ACC112 (cell line): Measurements from ENCODE around the gene PMM1.
A peak's percentile ranks its signal among the peaks of the same experiment; 100 is the strongest.
"Not testable (repeated sequence)": the region's sequence is repeated elsewhere in the genome, so short reads cannot be mapped to it uniquely, and the experiment has no call there.

Source experiments
- H2AFZ ChIP-seq: fragments of 200-600 bp; sonication (generic); one replicate; pipeline ENCODE4 v1.6.0; 2017; ENCODE audit warnings: antibody characterized with exemption, low read length; ENCODE audit not compliant: unreplicated experiment
- H3K27ac ChIP-seq: fragments of 200-600 bp; sonication (generic); 2 replicates; pipeline ENCODE4 v1.5.1; 2014; ENCODE audit warnings: low read depth, mild to moderate bottlenecking, antibody characterized with exemption, low read length, moderate library complexity
- H3K27me3 ChIP-seq: fragments of 200-600 bp; sonication (generic); 2 replicates; pipeline ENCODE4 v1.6.1; 2014; ENCODE audit warnings: mild to moderate bottlenecking, antibody characterized with exemption, low read length, moderate library complexity, mixed read lengths; ENCODE audit not compliant: insufficient read depth
- H3K36me3 ChIP-seq: fragments of 200-600 bp; sonication (generic); 2 replicates; pipeline ENCODE4 v1.6.1; 2016; ENCODE audit warnings: mild to moderate bottlenecking, antibody characterized with exemption, low read length, moderate library complexity, mixed read lengths; ENCODE audit not compliant: insufficient read depth
- H3K4me1 ChIP-seq: fragments of 200-600 bp; sonication (generic); one replicate; pipeline ENCODE4 v1.6.1; 2016; ENCODE audit warnings: low read length, mixed read lengths; ENCODE audit not compliant: insufficient read depth, unreplicated experiment, control insufficient read depth
- H3K4me3 ChIP-seq: fragments of 200-600 bp; sonication (generic); 2 replicates; pipeline ENCODE4 v1.5.1; 2014; ENCODE audit warnings: mild to moderate bottlenecking, low read depth, low read length
- H3K79me2 ChIP-seq: fragments of 200-600 bp; sonication (generic); one replicate; pipeline ENCODE4 v1.6.0; 2016; ENCODE audit warnings: low read length; ENCODE audit not compliant: control insufficient read depth, unreplicated experiment, insufficient read depth

The PMM1 gene

DNA sequence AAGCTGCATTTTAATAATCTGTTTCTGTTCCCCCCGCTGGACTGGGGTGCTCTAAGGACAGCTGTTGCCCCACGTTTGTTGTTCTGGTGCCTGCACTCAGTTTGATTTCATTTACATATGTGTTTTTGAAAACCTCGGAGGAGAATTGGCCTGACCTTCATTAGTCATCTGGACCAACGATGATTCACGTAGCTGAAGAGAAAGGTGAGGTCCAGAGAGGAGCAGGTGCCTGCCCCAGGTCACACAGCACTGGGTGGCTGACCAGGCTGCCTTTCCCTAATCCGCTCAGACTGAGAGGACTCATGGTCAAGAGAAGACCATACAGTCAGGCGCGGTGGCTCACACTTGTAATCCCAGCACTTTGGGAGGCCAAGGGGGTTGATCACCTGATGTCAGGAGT, 25.1 kb downstream of the PMM1 start:
- H3K79me2 ChIP-seq: no peaks in the 10 kb centered on the region
- no peak overlapping the region for H3K27ac ChIP-seq
- no peaks in the 10 kb centered on the region for H3K27me3 ChIP-seq
- H3K36me3 ChIP-seq: no peaks in the 10 kb centered on the region
- H3K4me1 ChIP-seq: peaks cover 14% of the 10 kb centered on the region
- no peak overlapping the region for H2AFZ ChIP-seq
- no peak overlapping the region for H3K4me3 ChIP-seq

- H3K36me3 ChIP-seq: no peaks in the 10 kb centered on the region
- peak overlapping the region; percentile 37; the same call in 1 of the 2 replicates for H3K4me3 ChIP-seq
Observed at GRCh38 chr22:41563051-41563711, 26.5 kb downstream of the PMM1 start.

GRCh38 chr22:41562461-41562860, 27.2 kb downstream of the PMM1 start:
- Histone ChIP-seq H3K36me3 (no peaks in the 10 kb centered on the region), H3K27me3 (no peaks in the 10 kb centered on the region), H3K27ac (no peak overlapping the region), H3K4me1 (peaks cover 19% of the 10 kb centered on the region), H2AFZ (no peak overlapping the region), H3K4me3 (no peak overlapping the region), H3K79me2 (no peaks in the 10 kb centered on the region)

More at GRCh38 chr22:41563051-41563711, 26.5 kb downstream of the PMM1 start:
- Histone ChIP-seq H3K79me2 (no peaks in the 10 kb centered on the region), H3K27me3 (no peaks in the 10 kb centered on the region), H3K4me1 (peaks cover 14% of the 10 kb centered on the region), H2AFZ (no peak overlapping the region), H3K27ac (no peak overlapping the region)

DNA sequence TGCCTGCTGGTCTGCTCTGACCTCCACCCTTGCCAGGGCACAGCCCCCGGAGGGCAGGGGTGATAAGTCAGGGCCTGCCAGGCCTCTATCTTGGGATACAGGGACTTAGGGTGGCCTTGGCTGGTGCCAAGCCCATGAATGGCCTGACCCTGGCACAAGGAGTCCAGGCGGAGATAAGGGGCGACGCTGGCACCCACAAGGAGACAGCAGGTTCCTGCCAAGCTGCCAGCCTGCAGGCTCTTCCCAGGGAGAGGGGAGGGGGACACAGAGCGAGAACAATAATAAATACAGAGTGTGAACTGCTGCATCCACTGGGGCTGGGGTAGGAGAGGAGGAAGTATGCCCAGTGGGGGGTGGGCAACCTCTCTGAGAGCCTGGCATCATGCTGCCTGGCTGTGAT, 27.9 kb downstream of the PMM1 start:
- H3K27ac ChIP-seq: no peak overlapping the region

DNA sequence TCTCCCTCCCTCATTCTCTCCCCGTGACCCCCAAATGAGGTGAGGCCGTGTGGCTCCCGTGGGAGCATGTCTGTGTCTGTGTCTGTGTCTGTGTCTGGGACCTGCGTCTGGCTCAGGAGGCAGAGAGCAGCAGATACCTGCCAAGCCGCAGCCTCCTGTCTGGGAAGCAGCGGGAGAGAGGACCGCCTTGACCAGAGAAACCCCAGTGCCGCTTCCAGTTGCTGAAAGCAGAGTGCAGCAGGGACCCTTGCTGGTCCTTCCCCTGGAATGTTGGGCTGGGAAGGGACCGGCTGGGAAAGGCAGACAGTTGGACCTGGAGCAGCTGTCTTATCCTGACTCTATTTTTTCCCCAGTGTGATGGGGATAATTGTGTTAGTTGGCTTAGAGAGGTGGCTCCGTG, 28.3 kb downstream of the PMM1 start:
- Histone ChIP-seq H3K27me3 (no peaks in the 10 kb centered on the region), H2AFZ (no peak overlapping the region), H3K4me1 (peaks cover 23% of the 10 kb centered on the region), H3K79me2 (no peaks in the 10 kb centered on the region), H3K36me3 (no peaks in the 10 kb centered on the region), H3K4me3 (no peak overlapping the region), H3K27ac (no peak overlapping the region)

More for the DNA sequence above, 27.9 kb downstream of the PMM1 start:
- no peaks in the 10 kb centered on the region for H3K27me3 ChIP-seq
- H3K79me2 ChIP-seq: no peaks in the 10 kb centered on the region
- H3K4me3 ChIP-seq: no peak overlapping the region
- no peaks in the 10 kb centered on the region for H3K36me3 ChIP-seq
- H3K4me1 ChIP-seq: peaks cover 23% of the 10 kb centered on the region
- H2AFZ ChIP-seq: no peak overlapping the region

GRCh38 chr22:41560095-41560471, 29.6 kb downstream of the PMM1 start:
- no peaks in the 10 kb centered on the region for H3K27me3 ChIP-seq
- H3K27ac ChIP-seq: no peak overlapping the region
- H3K4me3 ChIP-seq: no peak overlapping the region
- H2AFZ ChIP-seq: no peak overlapping the region
- H3K4me1 ChIP-seq: peaks cover 23% of the 10 kb centered on the region
- no peaks in the 10 kb centered on the region for H3K36me3 ChIP-seq
- H3K79me2 ChIP-seq: no peaks in the 10 kb centered on the region

DNA sequence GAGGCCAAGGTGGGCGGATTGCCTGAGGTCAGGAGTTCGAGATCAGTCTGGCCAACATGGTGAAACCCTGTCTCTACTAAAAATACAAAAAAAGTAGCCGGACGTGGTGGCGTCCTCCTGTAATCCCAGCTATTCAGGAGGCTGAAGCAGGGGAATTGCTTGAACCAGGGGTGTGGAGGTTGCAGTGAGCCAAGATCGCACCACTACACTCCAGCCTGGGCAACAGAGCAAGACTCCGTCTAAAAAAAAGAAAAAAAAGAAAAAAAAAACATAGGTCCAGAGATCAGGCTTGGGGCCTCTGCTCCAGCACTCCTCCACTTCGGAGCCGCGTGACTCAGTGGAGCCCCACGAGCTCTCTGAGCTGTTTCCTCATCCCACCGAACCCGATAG, 31.4 kb downstream of the PMM1 start:
- H3K4me3 ChIP-seq, H2AFZ ChIP-seq, H3K79me2 ChIP-seq, H3K36me3 ChIP-seq, H3K27ac ChIP-seq, H3K27me3 ChIP-seq: not testable (repeated sequence)
- peaks cover 16% of the 10 kb centered on the region for H3K4me1 ChIP-seq

- no peaks in the 10 kb centered on the region for H3K79me2 ChIP-seq
- H3K4me3 ChIP-seq: no peak overlapping the region
- H2AFZ ChIP-seq: peak overlapping the region; percentile 60
- H3K27ac ChIP-seq: no peak overlapping the region
- peaks cover 10% of the 10 kb centered on the region for H3K4me1 ChIP-seq
- H3K36me3 ChIP-seq: no peaks in the 10 kb centered on the region
- H3K27me3 ChIP-seq: no peaks in the 10 kb centered on the region
Observed at GRCh38 chr22:41557401-41558240, 32.0 kb downstream of the PMM1 start.

GRCh38 chr22:41556561-41556960, 33.1 kb downstream of the PMM1 start:
- Histone ChIP-seq H3K36me3 (no peaks in the 10 kb centered on the region), H3K4me3 (no peak overlapping the region), H3K27me3 (no peaks in the 10 kb centered on the region), H3K4me1 (peaks cover 9% of the 10 kb centered on the region), H2AFZ (no peak overlapping the region), H3K27ac (no peak overlapping the region), H3K79me2 (no peaks in the 10 kb centered on the region)

- Histone ChIP-seq H2AFZ (no peak overlapping the region), H3K27ac (no peak overlapping the region), H3K4me1 (peaks cover 9% of the 10 kb centered on the region), H3K4me3 (no peak overlapping the region), H3K79me2 (no peaks in the 10 kb centered on the region), H3K27me3 (no peaks in the 10 kb centered on the region), H3K36me3 (no peaks in the 10 kb centered on the region)
Observed at GRCh38 chr22:41555325-41555982, 34.2 kb downstream of the PMM1 start.
